ENCODE results near the gene PLLP.

The PLLP gene

DNA sequence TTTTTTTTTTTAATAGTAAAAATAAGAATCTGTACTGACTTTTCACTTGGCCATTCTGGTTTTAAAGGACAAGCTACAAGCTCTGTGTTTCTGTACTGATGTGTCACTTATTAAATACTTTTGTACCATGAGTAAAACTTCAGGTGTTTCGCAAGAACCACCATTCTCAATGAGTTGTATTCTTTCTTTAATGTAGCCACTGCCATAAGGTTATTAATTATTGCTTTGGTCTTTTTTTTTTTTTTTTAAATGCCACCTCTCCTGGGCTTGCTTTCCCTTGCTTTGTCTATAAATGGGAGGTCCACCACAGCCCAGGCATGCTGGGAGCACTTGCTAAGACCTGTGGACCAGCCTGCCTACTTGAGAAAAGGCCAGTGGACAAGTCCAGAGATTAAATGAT is 31.0 kb downstream of the PLLP start:
- DNase-seq = no peak

DNA sequence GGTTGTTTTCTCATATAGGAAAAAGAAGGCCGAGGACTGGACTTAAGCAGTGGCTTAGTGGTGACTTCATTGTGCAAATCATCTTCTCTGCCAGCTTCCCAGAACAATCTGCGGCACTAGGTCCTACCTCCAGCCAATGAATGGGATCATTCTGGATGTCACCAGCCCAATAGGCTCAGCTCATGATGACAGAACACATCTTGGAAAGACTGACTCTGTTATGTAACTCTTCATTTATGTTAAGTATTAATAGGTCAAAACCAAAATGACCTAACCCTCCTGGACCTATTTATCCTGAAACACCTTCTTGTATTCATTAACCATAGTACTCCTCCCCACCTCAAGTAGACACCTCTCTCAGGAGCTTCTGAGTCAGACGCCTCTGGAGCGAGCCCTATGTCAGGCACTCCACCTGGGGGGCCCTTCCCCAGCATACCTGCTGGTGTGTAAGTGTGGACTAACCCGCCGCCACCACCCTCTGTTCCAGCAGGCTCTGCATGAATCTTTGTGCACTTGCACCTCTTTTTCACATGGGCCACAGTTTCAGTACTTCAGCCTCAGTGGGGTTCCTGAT is 32.2 kb downstream of the PLLP start:
- no peak for DNase-seq

DNA sequence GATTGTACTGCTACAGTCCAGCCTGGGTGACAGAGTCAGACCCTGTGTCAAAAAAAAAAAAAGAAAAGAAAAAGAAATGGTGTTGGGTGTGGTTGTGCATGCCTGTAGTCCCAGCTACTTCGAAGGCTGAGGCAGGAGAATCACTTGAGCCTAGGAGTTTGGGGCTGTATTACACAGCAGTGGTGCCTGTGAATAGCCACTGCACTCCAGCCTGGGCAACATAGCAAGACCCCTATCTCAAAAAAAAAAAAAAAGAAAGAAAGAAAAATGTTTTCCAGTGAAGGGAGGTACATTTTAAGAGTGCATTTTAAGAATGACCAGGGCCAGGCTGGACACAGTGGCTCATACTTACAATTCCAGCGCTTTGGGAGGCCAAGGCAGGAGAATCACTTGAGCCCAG is 33.1 kb downstream of the PLLP start:
- DNase-seq = no peak

DNA sequence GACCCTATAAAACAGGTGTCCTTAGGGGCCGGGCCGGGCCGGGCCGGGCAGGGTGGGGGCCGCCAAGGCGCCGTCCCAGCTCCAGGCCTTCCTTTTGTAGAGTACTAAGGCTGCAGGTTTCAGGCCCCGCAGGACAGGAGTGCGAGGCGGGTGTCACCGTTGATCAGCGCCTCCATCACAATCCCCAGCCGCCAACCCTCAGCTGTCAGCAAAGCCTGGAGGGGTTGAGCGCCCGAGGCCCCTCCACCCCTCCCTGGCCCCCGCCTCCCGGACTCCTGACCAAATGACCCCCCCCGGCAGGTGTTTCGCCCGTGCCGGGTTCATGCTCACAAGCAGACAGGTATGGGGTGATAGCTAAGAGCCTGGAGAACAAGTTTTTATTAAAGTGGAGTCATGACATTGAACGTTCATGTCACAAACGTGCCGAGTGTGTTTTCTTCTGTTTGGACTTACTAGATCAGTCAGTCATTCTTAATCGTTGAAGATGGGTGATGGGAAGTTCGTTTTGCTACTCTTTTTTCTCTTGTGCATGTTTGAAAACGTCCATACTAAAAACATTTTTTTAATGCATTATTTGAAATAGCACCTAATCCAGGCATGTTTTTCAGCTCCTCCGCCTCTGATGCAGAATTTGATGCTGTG is 38.9 kb downstream of the PLLP start:
- no peak for DNase-seq

DNA sequence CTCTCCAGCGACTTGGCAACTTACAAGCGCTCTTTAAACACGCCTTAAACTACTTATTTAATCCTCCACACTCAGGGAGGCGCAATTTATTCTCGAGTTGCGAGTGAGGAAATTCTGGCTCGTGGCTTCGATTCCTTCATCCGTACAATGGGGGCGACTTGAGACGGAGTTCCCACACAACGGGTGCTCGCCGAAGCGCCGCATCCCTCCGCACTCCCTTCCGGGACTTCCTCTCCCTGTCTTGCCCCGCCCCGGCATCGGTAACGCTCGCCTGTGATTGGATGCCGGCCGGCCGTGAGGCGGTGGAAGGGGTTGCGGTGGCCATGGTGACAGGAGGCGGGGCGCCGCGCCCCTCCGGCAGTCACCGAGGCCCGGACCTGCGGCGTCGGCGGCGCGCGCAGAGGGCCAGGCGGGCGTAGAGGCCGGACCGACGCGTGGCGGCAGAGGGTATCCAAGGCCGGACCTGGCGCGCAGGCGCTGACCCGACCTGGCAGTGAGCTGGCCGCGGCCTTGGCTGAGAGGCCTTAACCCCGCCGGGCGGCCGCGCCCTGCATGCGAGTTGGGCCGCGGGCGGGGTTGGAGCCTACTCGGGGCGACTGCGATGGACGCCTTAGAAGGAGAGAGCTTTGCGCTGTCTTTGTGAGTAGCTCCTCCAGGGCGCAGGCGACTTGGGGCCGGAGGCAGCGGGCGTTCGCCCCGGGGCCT is 39.6 kb downstream of the PLLP start, which contains the start of gene ARL2BP:
ARL2BP (plus strand) TSS at position 493 of the 705 bp plus-strand sequence; CDS start at position 602, 109 bp downstream.
- DNase-seq = peak; percentile 95

DNA sequence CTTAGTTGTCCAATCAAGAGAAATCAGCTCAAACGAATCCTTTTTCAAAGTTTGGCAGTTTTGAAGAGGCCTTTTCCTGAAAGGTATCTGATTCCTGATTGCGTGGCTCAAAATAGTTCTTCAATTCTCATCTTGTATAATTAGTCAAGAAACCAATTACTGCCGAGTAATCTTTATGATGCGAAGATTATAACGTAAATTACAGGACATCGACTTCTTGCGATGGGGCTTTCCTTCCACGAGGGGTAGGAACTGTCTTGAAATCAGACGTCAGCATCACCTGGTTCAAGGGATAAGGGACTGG is 40.1 kb downstream of the PLLP start:
- DNase-seq = no peak

DNA sequence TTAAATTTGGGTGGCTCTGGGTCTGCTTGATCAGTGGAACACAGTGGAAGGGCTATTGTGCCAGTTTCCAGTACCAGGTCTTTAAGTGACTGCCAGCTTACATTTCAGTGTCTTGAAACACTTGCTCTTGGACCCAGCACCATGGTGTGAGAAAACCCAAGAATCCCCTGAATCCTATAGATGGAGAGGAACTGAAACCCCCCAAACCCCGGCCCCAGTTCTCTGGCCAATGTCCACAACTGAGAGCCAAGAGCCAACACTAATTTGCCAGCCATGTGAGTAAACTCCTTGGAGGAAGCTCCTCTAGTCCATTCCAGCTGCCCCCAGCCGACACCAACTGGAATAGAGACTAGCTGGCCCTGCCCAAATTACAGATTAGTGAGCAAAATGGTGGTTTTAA is 41.8 kb downstream of the PLLP start:
- DNase-seq = no peak

DNA sequence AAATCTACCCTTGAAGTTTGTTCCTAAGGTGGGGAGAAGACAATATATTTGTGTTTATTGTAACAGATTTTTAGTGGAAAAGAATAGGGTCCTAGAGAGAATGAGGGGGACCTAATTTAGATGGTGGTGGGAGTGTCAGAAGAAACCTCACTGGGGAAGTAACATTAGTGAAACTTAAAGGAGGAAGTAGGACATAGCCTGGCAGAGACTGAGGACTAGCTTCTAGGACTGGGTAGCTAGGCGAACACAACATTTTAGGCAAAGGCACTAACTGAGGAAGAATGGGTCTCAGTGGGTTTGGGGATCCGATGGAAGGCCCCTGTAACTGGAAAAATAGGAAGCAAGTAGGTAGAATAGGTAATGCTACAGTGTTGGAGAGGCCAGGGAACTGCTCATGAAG is 43.6 kb downstream of the PLLP start:
- peak; percentile 81 for DNase-seq

DNA sequence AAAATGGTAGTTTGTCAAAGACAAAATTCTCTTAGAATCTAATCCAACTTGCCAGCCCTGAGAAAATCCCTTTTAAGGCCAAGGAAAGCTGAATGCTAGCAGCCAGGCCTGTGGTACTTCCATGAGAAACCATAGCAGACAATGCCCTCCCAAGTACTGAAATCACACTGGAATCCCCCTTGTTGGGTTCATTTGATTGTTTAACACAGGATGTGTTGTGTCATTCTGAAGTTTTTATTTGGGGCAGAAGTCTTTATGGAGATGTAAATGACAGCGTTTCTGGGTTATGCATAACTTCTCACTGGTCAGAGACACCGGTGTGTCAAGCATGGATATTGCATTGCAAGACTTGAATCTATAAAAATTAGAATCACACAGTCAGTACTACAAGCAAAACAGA is 45.4 kb downstream of the PLLP start:
- no peak for DNase-seq

DNA sequence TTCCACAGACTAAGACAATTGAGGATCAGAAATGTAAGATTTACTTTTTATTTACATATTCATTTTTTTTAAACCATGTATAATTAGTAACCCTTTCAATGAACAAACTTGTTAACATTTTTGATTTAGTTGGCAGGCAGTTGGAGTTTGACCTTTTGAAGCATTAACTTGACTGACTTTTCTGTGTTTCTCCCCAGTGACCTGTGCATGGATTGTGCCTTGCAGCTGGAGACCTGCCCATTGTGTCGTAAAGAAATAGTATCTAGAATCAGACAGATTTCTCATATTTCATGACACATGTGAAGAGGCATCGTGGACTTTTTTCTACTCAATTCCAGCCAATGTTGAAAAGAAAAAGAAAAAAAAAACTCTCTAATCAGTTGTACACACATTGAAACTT is 45.8 kb downstream of the PLLP start:
- no peak for DNase-seq

DNA sequence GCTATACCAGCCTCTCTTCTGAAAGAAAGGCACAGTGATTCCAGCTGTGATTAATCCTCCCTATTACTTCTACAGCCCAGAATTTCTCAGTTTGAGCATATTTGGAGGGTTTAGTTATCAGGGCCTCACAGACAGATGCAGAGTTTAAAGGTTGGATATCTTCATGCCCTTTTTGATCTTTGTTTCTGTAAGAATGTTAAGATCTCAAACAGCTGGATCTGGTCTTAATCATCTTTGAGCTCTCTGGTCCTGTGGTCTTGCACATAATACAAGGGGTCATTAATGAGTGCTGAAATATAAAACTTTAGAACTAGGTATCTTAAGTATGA is 48.5 kb downstream of the PLLP start:
- no peak for DNase-seq

DNA sequence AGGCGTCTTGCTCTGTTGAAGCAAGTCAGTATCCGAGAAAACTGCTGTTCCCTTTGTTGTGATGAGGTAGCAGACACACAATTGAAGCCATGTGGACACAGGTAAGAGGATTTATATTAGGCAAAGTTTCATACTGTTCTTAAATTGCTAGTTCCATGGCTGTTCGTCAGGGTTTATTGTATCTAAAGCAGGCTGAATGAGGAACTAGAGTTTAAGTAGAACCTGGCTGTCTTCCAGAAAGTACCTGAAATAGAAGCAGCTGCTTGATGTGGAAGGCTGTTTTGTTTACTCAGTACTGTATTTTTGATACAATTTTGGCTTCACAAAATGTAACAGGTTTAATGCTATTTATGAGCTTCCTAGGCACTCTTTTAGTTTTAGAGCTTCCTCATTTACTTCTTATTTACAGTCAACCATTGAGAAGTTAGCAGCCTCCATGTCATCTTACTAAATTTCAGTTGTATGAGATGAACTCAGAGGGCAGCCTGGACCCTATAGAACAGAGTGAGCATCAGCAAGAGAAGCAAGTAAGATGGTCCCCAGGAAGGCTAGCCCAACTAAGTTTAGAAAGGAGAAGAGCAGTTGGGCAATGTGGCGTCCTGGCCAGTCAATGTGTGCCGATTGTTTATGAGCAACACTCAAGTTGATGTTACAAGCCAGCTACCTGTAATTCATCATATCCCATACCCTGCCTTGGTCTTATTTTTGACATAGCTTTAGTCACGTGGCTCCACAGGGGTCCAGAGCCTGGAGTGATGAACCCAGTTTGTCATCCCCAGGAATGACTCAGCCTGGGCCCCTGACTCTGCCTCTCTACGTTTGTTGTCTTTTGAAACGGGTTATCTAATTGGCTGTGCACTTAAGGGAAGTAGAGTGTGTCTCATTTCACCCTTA is 49.1 kb downstream of the PLLP start:
- DNase-seq = peak; percentile 56

DNA sequence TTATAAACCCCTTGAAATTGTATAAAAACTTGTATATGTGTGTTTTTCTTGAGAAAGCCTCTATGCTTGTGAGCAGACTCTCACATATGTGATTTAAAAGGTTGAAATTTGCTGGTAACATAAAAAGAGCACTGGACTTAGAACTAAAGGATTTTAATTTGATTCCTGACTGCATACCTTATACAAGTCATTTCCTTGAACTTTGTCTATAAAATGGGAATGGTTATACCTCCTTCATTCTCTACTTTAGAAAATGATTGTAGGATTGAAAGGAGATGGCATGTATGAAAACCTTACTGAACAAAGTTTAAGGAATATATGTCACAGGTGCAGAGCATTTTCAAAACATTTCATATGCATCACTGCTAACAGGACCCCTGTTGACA is 49.8 kb downstream of the PLLP start:
- no peak for DNase-seq

DNA sequence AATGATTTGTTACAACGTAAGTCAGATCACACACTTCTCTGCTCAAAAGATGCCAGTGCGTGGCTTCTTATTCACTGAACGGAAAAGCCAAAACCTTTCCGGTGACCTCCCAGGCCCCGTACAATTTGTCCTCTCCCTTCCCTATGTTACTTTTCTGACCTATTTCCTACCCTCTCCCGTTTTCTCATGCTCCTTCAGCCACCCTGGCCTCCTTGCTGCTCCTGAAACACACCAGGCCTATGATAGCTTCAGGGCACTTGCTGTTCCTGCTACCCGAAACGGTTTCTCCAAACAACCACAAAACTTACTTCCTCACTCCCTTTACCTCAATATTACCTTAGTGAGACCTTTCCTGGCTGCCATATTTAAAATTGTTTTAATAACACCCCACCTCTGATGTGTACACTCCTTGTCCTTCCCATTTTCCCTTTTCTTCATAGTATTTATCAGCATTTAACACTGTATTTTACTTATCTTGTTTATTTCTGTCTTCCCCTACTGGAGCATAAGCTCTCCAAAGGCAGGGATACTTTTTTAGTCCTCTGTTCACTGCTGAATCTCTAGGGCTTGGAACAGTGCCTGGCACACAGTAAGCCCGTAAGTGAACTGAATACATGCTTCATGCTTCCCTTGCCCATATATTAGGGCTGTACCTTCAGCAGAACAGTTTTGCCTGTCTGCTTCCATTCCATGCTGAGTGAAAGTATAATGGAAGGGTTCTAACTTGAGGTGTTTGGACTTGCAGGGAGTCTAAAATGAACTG is 50.3 kb downstream of the PLLP start:
- no peak for DNase-seq

DNA sequence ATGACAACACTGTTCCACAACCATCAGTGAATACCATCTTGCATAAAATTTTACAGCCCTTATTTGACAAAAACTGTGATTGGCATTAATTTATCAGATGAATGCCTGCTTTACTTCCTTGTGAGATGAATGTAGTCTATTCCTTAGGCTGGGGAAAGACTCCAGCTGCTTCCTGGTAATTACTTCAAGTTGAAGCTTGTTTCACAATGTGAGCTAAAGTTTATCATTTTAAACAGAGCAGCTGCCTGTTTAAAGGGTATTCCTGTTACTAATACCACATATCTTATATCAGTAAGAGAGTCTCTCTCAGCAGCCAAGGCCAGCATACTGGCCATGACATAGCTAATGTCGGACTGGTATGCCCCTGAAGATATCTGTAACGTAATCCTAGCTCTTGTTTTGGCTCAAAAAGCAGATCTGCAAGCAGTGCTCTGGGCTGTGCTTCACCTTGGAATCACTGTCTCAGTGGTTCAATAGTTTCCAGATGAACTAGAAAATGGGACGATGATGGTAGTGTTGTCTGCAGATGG is 52.6 kb downstream of the PLLP start:
- no peak for DNase-seq

DNA sequence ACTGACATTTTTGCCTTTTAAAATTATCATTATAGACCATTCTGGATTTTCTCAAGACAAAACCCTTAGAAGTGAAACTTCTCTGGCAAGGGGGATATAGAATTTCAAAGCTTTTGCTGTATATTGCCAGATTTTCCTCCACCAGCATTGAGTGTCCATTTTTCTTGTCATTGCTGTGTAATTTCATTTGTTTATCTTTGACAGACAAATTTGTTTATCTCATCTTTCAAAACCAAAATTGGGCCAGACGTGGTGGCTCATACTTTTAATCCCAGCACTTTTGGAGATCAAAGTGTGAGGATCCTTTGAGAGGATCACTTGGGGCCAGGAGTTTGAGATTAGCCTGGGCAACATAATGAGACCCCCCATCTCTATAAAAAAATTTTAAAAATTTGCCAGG is 55.4 kb downstream of the PLLP start:
- no peak for DNase-seq

DNA sequence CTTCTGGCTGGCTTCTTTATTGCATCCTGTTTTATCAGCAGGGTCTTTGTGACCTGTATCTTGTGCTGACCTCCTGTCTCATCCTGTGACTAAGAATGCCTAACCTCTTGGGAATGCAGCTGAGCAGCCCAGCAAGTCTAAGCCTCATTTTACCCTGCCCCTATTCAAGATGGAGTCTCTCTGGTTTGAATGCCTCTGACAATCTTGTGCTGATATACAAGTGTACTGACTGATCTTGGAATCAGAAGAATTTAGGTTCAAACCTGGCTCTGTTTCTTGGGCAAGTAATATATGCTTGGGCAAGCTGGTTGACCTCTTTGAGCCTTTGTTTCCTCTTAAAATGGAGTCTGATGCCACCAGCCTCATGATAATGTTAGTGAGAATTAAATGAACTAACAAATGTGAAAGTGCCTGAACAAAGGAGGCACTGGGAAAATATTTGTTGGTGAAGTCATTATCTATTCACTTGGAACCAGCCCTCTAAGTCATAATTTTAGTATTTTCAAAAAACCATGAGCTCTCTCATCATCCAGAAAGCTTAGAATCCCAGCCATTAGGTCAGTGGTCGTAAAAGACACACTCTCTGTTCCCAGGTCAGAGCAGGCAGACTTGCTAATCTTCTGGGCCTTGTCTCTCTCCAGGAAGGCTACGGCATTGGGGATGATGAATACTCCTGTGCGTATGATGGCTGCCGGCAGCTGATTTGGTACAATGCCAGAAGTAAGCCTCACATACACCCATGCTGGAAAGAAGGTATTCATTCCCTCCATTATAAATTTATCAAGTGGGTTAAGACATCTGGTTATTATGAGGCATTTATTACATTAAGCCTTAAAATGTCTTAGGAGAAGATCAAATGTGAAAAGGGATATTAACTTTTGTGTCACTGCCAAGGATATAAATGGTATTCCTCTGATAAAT is 57.5 kb downstream of the PLLP start:
- no peak for DNase-seq

DNA sequence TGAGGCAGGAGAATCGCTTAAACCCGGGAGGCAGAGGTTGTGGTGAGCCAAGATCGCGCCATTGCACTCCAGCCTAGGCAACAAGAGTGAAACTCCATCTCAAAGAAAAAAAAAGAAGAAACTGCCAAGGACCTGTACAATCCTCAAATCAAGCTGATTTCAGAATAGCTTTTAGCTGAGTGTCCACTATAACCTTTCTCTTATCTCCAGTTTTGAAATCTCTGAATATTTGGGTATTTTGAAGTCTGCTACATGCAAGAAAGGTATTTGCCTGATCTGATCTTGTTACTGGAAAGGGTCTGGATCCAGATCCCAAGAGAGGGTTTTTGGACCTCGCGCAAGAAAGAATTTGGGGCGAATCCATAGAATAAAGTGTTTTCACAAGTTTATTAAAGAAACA is 58.5 kb downstream of the PLLP start:
- no peak for DNase-seq

DNA sequence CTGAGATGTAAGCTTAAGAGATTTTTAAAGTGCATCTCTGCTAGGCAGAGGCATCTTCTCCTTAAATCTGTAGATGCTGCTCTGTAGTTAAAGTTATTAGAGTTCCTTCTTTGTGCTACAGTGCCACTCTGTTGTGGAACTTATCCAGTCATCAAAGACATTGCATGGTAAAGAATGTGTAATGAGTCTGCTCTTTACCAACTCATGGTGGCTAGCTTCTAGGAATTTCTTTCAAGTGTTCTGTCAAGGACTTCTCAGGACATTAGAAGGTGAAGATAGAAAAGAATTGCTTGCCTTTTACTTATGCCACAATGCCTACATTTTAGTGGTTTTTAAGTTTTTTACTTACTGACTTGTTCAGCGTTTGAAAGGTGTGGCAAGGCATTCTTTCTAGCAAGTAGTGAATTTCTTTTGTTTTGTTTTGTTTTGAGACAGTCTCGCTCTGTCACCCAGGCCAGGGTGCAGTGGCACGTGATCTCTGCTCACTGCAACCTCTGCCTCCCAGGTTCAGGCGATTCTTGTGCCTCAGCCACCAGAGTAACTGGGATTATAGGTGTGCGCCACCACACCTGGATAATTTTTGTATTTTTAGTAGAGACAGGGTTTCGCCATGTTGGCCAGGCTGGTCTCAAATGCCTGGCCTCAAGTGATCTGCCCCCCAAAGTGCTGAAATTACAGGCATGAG is 59.7 kb downstream of the PLLP start:
- DNase-seq = no peak

DNA sequence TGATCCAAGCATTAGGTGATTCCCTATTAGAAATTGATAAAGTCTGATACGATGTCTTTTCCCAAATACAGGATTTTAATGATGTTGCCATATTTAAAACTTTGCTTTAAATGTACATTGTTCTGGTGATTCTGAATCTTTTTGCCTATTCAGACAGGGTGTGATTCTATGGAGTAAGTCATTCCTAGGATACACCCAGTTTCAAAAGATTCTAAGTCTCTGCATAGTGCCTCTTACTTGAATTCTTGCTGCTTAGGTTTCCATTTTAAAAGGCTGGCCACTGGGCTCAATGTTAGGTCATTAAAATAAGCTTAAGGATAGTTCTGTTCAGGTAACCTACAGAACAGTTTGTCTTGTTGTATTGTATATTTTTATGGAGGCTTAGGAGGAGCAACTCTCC is 61.4 kb downstream of the PLLP start:
- DNase-seq = no peak

DNA sequence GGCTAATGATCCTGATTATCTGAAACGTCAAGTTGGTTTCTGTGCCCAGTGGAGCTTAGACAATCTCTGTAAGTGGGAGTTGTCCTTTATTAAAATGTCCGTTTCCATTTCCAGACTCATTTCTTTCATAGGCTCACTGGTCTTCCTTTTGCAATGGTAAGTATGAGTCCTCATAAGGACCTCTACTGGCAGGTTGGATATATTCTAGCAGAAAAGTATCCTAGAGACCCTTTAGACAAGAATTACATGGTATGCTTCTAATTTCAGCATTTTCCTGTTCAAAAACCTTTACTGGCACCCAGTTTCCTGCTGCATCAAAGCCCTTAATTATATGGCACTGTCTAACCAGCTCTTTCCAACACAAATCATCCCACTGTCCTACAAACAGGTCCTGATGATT is 67.5 kb downstream of the PLLP start:
- no peak for DNase-seq

Measured in MV-4-11 (cell line).